ENCODE data around the gene DOCK2.

DNA sequence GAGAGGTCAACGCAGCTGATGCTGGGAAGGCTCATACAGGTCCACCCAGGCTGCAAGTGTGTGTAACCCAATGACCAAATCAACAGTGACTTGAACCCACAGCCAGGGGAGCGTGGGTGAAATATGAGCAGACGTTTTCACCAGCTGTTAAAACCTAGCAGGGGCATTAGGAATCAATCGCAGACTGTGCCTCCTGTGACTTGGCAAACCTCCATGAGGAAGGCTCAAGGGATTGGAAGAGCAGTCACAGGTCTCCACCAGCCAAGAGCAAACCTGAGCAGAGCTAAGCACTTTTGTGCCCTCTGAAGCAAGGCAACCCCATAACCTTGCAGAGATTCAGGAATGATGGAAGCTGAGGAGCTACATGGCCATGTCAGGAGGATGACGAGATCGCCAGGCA lies 317.7 kb downstream of the DOCK2 start:
- TF ChIP-seq, protein P1, sequence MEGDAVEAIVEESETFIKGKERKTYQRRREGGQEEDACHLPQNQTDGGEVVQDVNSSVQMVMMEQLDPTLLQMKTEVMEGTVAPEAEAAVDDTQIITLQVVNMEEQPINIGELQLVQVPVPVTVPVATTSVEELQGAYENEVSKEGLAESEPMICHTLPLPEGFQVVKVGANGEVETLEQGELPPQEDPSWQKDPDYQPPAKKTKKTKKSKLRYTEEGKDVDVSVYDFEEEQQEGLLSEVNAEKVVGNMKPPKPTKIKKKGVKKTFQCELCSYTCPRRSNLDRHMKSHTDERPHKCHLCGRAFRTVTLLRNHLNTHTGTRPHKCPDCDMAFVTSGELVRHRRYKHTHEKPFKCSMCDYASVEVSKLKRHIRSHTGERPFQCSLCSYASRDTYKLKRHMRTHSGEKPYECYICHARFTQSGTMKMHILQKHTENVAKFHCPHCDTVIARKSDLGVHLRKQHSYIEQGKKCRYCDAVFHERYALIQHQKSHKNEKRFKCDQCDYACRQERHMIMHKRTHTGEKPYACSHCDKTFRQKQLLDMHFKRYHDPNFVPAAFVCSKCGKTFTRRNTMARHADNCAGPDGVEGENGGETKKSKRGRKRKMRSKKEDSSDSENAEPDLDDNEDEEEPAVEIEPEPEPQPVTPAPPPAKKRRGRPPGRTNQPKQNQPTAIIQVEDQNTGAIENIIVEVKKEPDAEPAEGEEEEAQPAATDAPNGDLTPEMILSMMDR (IDR thresholded peaks at IDR 0.05) = no peak
- no peak for TF ChIP-seq POLR2A (IDR thresholded peaks at IDR 0.05)

Data from upper lobe of left lung (tissue), 4 donors.